ENCODE results near the gene CYP24A1. TPM values are rescaled to one million over a fixed set of nuclear protein-coding genes. Genes with fewer than 3 reads are reported as not detected.

Gene CYP24A1
- total RNA-seq, 4 donors from 2014 or later = not detected

DNA sequence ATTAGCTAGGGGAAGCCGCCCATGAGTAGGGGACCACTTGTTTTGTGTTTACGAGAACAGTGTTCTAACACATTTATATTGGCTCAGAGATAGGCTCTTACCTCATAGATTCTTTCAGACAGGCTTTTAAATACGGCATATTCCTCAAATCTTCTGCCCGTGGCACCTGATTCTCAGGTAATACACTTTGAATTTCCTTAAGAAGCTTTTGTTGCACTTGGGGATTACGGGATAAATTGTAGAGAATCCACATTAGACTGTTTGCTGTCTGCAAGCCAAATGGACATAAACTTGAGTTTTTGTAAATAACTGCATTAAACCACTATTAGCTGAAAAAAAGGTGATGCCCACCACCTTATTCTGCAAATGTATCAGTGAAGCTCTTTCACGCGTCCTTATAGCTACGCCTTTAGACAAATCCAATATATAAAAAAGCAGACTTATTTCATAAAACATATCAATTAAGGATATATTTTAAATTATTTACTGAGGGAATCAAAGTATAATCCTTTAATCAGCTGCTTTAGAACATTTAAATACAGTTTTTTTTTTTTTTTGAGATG lies 14.8 kb downstream of the CYP24A1 start:
- no peak for DNase-seq
- 76 to 82% methylated on average over 8 of the region's 8 CpGs for WGBS, 2 donors (ENCODE audit: low coverage in 1 of 2)
- in situ Hi-C loops (cut with MboI; ENCODE audit: low pct_ligation_motif_present in 1 of 4, low pct_unique_long_range_greater_than_20kb in 1 of 4, low sequenced_read_pairs in 3 of 4) = no loop called here

DNA sequence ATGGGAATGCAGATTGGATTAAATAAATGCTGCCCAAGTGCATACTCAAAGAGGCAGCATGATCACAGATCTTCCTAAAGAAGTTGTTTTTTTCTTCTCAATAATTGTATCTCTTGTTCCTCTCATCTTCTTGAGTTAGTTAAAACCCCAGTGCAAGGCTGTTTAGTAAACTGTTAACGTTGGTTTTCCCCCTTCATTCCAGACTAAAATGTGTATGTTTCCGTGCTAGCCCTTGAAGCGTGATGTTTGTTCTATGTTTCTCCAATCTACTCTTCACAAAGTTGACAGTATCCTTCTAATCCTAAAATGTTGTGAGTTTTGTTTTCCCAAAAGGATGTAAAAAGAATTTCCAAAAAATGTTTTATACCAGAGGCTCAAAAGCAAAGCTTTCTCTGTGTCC lies 15.6 kb downstream of the CYP24A1 start:
- Histone ChIP-seq H3K4me1 (no peaks in the 10 kb centered on the region), H3K9me3 (no peaks in the 10 kb centered on the region), H3K27me3 (peaks cover 4% of the 10 kb centered on the region), H3K36me3 (no peaks in the 10 kb centered on the region), H3K4me3 (no peak overlapping the region), H3K27ac (no peak overlapping the region)
- TF ChIP-seq CTCF (IDR thresholded peaks at IDR 0.05) (no peak), EP300 (IDR thresholded peaks at IDR 0.05; ENCODE audit: low read depth) (no peak), POLR2A (IDR thresholded peaks at IDR 0.05) (no peak), POLR2AphosphoS5 (IDR thresholded peaks at IDR 0.05) (no peak)
- 72 to 76% methylated on average over 3 of the region's 3 CpGs for WGBS, 2 donors (ENCODE audit: low coverage in 1 of 2)
- intact Hi-C loops (cut with DNase I; ENCODE audit: low total_unique reads) (no loop called here), in situ Hi-C loops (cut with MboI; ENCODE audit: low pct_ligation_motif_present in 1 of 4, low pct_unique_long_range_greater_than_20kb in 1 of 4, low sequenced_read_pairs in 3 of 4) (no loop called here)
- no peak for DNase-seq

More for the DNA sequence above, 14.8 kb downstream of the CYP24A1 start:
- H3K4me1 ChIP-seq = no peaks in the 10 kb centered on the region
- TF ChIP-seq POLR2A (IDR thresholded peaks at IDR 0.05) (no peak), CTCF (IDR thresholded peaks at IDR 0.05) (no peak), EP300 (IDR thresholded peaks at IDR 0.05; ENCODE audit: low read depth) (no peak), POLR2AphosphoS5 (IDR thresholded peaks at IDR 0.05) (no peak)
- H3K4me3 ChIP-seq = no peak overlapping the region
- no peaks in the 10 kb centered on the region for H3K36me3 ChIP-seq
- no peak overlapping the region for H3K27ac ChIP-seq
- peaks cover 6% of the 10 kb centered on the region for H3K27me3 ChIP-seq
- intact Hi-C loops (cut with DNase I; ENCODE audit: low total_unique reads) = no loop called here
- H3K9me3 ChIP-seq = no peaks in the 10 kb centered on the region

GRCh38 chr20:54156981-54157835 lies 16.6 kb downstream of the CYP24A1 start:
- Histone ChIP-seq H3K4me3 (no peak overlapping the region), H3K27ac (no peak overlapping the region), H3K27me3 (peaks cover 4% of the 10 kb centered on the region), H3K9me3 (no peaks in the 10 kb centered on the region), H3K36me3 (no peaks in the 10 kb centered on the region), H3K4me1 (no peaks in the 10 kb centered on the region)
- intact Hi-C loops (cut with DNase I; ENCODE audit: low total_unique reads) (no loop called here), in situ Hi-C loops (cut with MboI; ENCODE audit: low pct_ligation_motif_present in 1 of 4, low pct_unique_long_range_greater_than_20kb in 1 of 4, low sequenced_read_pairs in 3 of 4) (no loop called here)
- no peak for DNase-seq
- 81 to 96% methylated on average over 4 to 19 of the region's 19 CpGs for WGBS, 2 donors (ENCODE audit: low coverage in 1 of 2)
- TF ChIP-seq CTCF (IDR thresholded peaks at IDR 0.05) (no peak), EP300 (IDR thresholded peaks at IDR 0.05; ENCODE audit: low read depth) (no peak), POLR2AphosphoS5 (IDR thresholded peaks at IDR 0.05) (no peak), POLR2A (IDR thresholded peaks at IDR 0.05) (no peak)

- no peak for DNase-seq
- in situ Hi-C loops (cut with MboI; ENCODE audit: low pct_ligation_motif_present in 1 of 4, low pct_unique_long_range_greater_than_20kb in 1 of 4, low sequenced_read_pairs in 3 of 4) (no loop called here), intact Hi-C loops (cut with DNase I; ENCODE audit: low total_unique reads) (no loop called here)
- no peaks in the 10 kb centered on the region for H3K4me1 ChIP-seq
- peaks cover 4% of the 10 kb centered on the region for H3K27me3 ChIP-seq
- no peaks in the 10 kb centered on the region for H3K9me3 ChIP-seq
- no peak overlapping the region for H3K27ac ChIP-seq
- WGBS, 2 donors (ENCODE audit: low coverage in 1 of 2) = 80 to 84% methylated on average over 5 of the region's 5 CpGs
- H3K36me3 ChIP-seq = no peaks in the 10 kb centered on the region
- H3K4me3 ChIP-seq = no peak overlapping the region
- TF ChIP-seq EP300 (IDR thresholded peaks at IDR 0.05; ENCODE audit: low read depth) (no peak), POLR2AphosphoS5 (IDR thresholded peaks at IDR 0.05) (no peak)
Observed at GRCh38 chr20:54156522-54156921, 17.3 kb downstream of the CYP24A1 start.
